SK-N-SH (cell line): ENCODE measurements around the gene PPAT. TPM values are rescaled to one million over a fixed set of nuclear protein-coding genes. Genes with fewer than 3 reads are reported as not detected.
"Not testable (repeated sequence)": the region's sequence is repeated elsewhere in the genome, so short reads cannot be mapped to it uniquely, and the experiment has no call there.

Experiments
- CTCF ChIA-PET: fragments of 300-600, 350-600 bp; formaldehyde crosslinking; extraction: SDS; loops from one replicate; lab custom pipeline; 2021; lab: Yijun Ruan, JAX
- POLR2A ChIA-PET: fragments of 350-600 bp; sonication (Branson Sonifier 250); formaldehyde crosslinking; extraction: SDS; loops from one replicate; lab custom pipeline; 2020; ENCODE audit warnings: antibody characterized with exemption, inconsistent platforms; lab: Yijun Ruan, JAX
- DNase-seq: peaks from one replicate; pipeline ENCODE4 v3.0.0; 2012
- H2AFZ ChIP-seq: fragments of 200-600 bp; sonication (generic); 2 replicates; pipeline ENCODE4 v1.8.1; 2016; ENCODE audit warnings: antibody characterized with exemption, mild to moderate bottlenecking, low read depth
- H3F3A ChIP-seq: fragments of 200-600 bp; sonication (generic); replicated peaks from 2 replicates; pipeline ENCODE3; 2016; ENCODE audit warnings: antibody characterized with exemption, mild to moderate bottlenecking; ENCODE audit not compliant: insufficient read depth
- H3K27ac ChIP-seq, 2 experiments: fragments of 200-500 bp in 1 of 2; fragments of 200-600 bp in 1 of 2; sonication (Bioruptor generic) in 1 of 2; sonication (generic), shearing (Covaris generic) in 1 of 2; 2 replicates each; pipeline versions ENCODE4 v1.5.1 to v1.6.1; 2014 to 2016; ENCODE audit warnings: low read depth in 2 of 2, inconsistent platforms in 1 of 2, low read length in 1 of 2, mild to moderate bottlenecking in 1 of 2, mixed read lengths in 1 of 2
- H3K27me3 ChIP-seq: fragments of 200-600 bp; sonication (generic), shearing (Covaris generic); 2 replicates; pipeline ENCODE4 v1.6.1; 2016; ENCODE audit warnings: mixed run types; ENCODE audit not compliant: insufficient read depth
- H3K36me3 ChIP-seq, 2 experiments: fragments of 200-500 bp in 1 of 2; fragments of 200-600 bp in 1 of 2; sonication (Bioruptor generic) in 1 of 2; sonication (generic) in 1 of 2; replicated peaks in 1 of 2; 2 replicates each; pipeline versions ENCODE3 to v1.5.1; 2014 to 2016; ENCODE audit warnings: low read length in 1 of 2, mild to moderate bottlenecking in 1 of 2; ENCODE audit not compliant: insufficient read depth in 2 of 2, control insufficient read depth in 1 of 2
- H3K4me1 ChIP-seq, 2 experiments: fragments of 200-500 bp in 1 of 2; fragments of 200-600 bp in 1 of 2; sonication (Bioruptor generic) in 1 of 2; sonication (generic), shearing (Covaris generic) in 1 of 2; 2 replicates each; pipeline versions ENCODE4 v1.5.1 to v1.6.1; 2014 to 2016; ENCODE audit warnings: low read depth in 1 of 2, low read length in 1 of 2, mixed run types in 1 of 2; ENCODE audit not compliant: insufficient read depth in 2 of 2, control insufficient read depth in 1 of 2
- H3K4me2 ChIP-seq: fragments of 200-600 bp; sonication (generic), shearing (Covaris generic); 2 replicates; pipeline ENCODE4 v1.6.1; 2017; ENCODE audit warnings: mixed run types
- H3K4me3 ChIP-seq, 2 experiments: fragments of 200-500 bp in 1 of 2; fragments of 200-600 bp in 1 of 2; sonication (Bioruptor generic) in 1 of 2; sonication (generic), shearing (Covaris generic) in 1 of 2; 2 replicates each; pipeline versions ENCODE4 v1.5.1 to v1.8.1; 2014 to 2016; ENCODE audit warnings: low read depth in 2 of 2, inconsistent platforms in 1 of 2, low read length in 1 of 2, mild to moderate bottlenecking in 1 of 2, mixed read lengths in 1 of 2, moderate library complexity in 1 of 2
- H3K79me2 ChIP-seq: fragments of 200-600 bp; sonication (generic); 2 replicates; pipeline ENCODE4 v1.8.1; 2017; ENCODE audit warnings: mild to moderate bottlenecking; ENCODE audit not compliant: insufficient read depth
- H3K9ac ChIP-seq: fragments of 200-600 bp; sonication (generic); 2 replicates; pipeline ENCODE4 v1.6.1; 2017; ENCODE audit warnings: mixed run types
- H3K9me2 ChIP-seq: fragments of 200-600 bp; sonication (generic); 2 replicates; pipeline ENCODE4 v1.6.1; 2017; ENCODE audit warnings: mixed run types
- H3K9me3 ChIP-seq: fragments of 200-600 bp; sonication (generic); 2 replicates; pipeline ENCODE4 v1.6.1; 2017; ENCODE audit warnings: mixed run types, mild to moderate bottlenecking, moderate library complexity
- H4K20me1 ChIP-seq: fragments of 200-600 bp; sonication (generic); 2 replicates; pipeline ENCODE4 v1.6.1; 2017; ENCODE audit warnings: mild to moderate bottlenecking, mixed run types; ENCODE audit not compliant: insufficient read depth
- CHD2 ChIP-seq: fragments of 150-350 bp; IDR thresholded peaks from 2 replicates; pipeline ENCODE4 v1.6.1; 2018; ENCODE audit warnings: low read length; ENCODE audit not compliant: partially characterized antibody
- FOXJ3 ChIP-seq: sonication (generic); formaldehyde crosslinking; IDR thresholded peaks from 2 replicates; pipeline ENCODE4 v1.5.1; 2020; ENCODE audit warnings: mild to moderate bottlenecking, missing genetic modification reagents
- GABPA ChIP-seq: IDR thresholded peaks from 2 replicates; pipeline ENCODE4 v1.4.0; 2012; ENCODE audit warnings: low read depth, mild to moderate bottlenecking
- IRF3 ChIP-seq: fragments of 150-350 bp; IDR thresholded peaks from 2 replicates; pipeline ENCODE4 v1.6.1; 2016; ENCODE audit warnings: mild to moderate bottlenecking, low read depth, low read length
- JUND ChIP-seq: IDR thresholded peaks from 2 replicates; pipeline ENCODE4 v1.4.0; 2012
- MAX ChIP-seq: IDR thresholded peaks from 2 replicates; pipeline ENCODE4 v1.4.0; 2012; ENCODE audit warnings: low read depth
- PBX3 ChIP-seq: IDR thresholded peaks from 2 replicates; pipeline ENCODE4; 2012
- RAD21 ChIP-seq: IDR thresholded peaks from 2 replicates; pipeline ENCODE4 v1.6.1; 2012; ENCODE audit warnings: mild to moderate bottlenecking, low read length
- REST ChIP-seq: IDR thresholded peaks from 2 replicates; pipeline ENCODE4 v1.6.1; 2012; ENCODE audit warnings: mild to moderate bottlenecking, low read depth, low read length, moderate library complexity
- RFX5 ChIP-seq: IDR thresholded peaks from 2 replicates; pipeline ENCODE4 v1.6.1; 2012; ENCODE audit warnings: mild to moderate bottlenecking, improper control_type of control experiment, low read length
- RXRA ChIP-seq: IDR thresholded peaks from 2 replicates; pipeline ENCODE4 v1.4.0; 2012; ENCODE audit warnings: low read depth, mild to moderate bottlenecking, borderline replicate concordance
- SMC3 ChIP-seq: IDR thresholded peaks from 2 replicates; pipeline ENCODE4 v1.6.1; 2012; ENCODE audit warnings: low read depth, low read length, improper control_type of control experiment
- TAF1 ChIP-seq: IDR thresholded peaks from 2 replicates; pipeline ENCODE4 v1.6.1; 2012; ENCODE audit warnings: low read depth, mild to moderate bottlenecking, low read length, moderate library complexity, borderline replicate concordance
- TEAD4 ChIP-seq: IDR thresholded peaks from 2 replicates; pipeline ENCODE4 v1.4.0; 2012; ENCODE audit warnings: mild to moderate bottlenecking, borderline replicate concordance; ENCODE audit not compliant: insufficient read depth
- USF1 ChIP-seq: IDR thresholded peaks from 2 replicates; pipeline ENCODE4 v1.4.0; 2012; ENCODE audit warnings: low read depth, borderline replicate concordance
- ZBTB33 ChIP-seq: IDR thresholded peaks from 2 replicates; pipeline ENCODE4 v1.4.0; 2012; ENCODE audit warnings: low read depth, borderline replicate concordance
- WGBS: methylation state at CpG from one replicate; pipeline ENCODE4 v1.1.6; 2017; ENCODE audit warnings: low lambda C conversion rate; 5-methylcytosine and 5-hydroxymethylcytosine counted together
- polyA plus RNA-seq, 3 experiments: library from polyadenylated mRNA; depleted of rRNA; stranded (reverse); fragments of >200 nt; gene quantifications; 2 replicates each; pipeline ENCODE4 v1.2.3, GENCODE V29; 2012

PPAT gene
- polyA plus RNA-seq, 1 of the 3 experiments (the other 2 are of a cell fraction), result 7.4 TPM

GRCh38 chr4:56370377-56370776 lies 65.0 kb downstream of the PPAT start:
- H3K4me1 ChIP-seq, result no peaks in the 10 kb centered on the region
- no peak overlapping the region for H3K4me2 ChIP-seq
- no peaks in the 10 kb centered on the region for H3F3A ChIP-seq
- DNase-seq, result no peak
- H3K9ac ChIP-seq, result no peak overlapping the region
- H3K4me3 ChIP-seq, result no peak overlapping the region
- H3K79me2 ChIP-seq, result peaks cover 8% of the 10 kb centered on the region; the same call in 1 of the 2 replicates
- H3K9me3 ChIP-seq, result no peaks in the 10 kb centered on the region
- WGBS, result 100% methylated on average over 3 of the region's 3 CpGs
- H3K9me2 ChIP-seq, result no peaks in the 10 kb centered on the region
- H3K27me3 ChIP-seq, result no peaks in the 10 kb centered on the region
- H2AFZ ChIP-seq, result no peak overlapping the region
- H3K27ac ChIP-seq, result no peak overlapping the region
- H4K20me1 ChIP-seq, result no peaks in the 10 kb centered on the region
- CTCF ChIA-PET, result no interaction called here
- POLR2A ChIA-PET, result no interaction called here
- peaks cover 9 to 15% of the 10 kb centered on the region in 2 experiments for H3K36me3 ChIP-seq
- no peak for TF ChIP-seq TEAD4
- TF ChIP-seq SMC3, result no peak
- no peak for TF ChIP-seq USF1
- no peak for TF ChIP-seq REST
- no peak for TF ChIP-seq ZBTB33
- TF ChIP-seq RXRA, result no peak
- TF ChIP-seq GABPA, result no peak
- no peak for TF ChIP-seq RAD21
- no peak for TF ChIP-seq CHD2
- TF ChIP-seq PBX3, result no peak
- TF ChIP-seq TAF1, result no peak
- TF ChIP-seq IRF3, result no peak
- no peak for TF ChIP-seq RFX5
- TF ChIP-seq FOXJ3 (CRISPR knock-in tag), result no peak
- no peak for TF ChIP-seq JUND
- no peak for TF ChIP-seq MAX
- TF ChIP-seq, all 33 proteins: peak for 0

GRCh38 chr4:56362981-56363380 lies 72.4 kb downstream of the PPAT start:
- WGBS, result 96% methylated on average over 5 of the region's 12 CpGs
- H3K9me2 ChIP-seq, H3F3A ChIP-seq, H3K27me3 ChIP-seq, POLR2A ChIA-PET, H4K20me1 ChIP-seq, CTCF ChIA-PET, H3K4me3 ChIP-seq, H3K4me2 ChIP-seq, DNase-seq, H3K4me1 ChIP-seq, H3K79me2 ChIP-seq, H2AFZ ChIP-seq, H3K36me3 ChIP-seq, H3K9ac ChIP-seq, H3K9me3 ChIP-seq, H3K27ac ChIP-seq: not testable (repeated sequence)
